GM23338 (cell line): Measurements from ENCODE around the gene HSPG2. TPM values are rescaled to one million over a fixed set of nuclear protein-coding genes. Genes with fewer than 3 reads are reported as not detected.

Source experiments
- ATAC-seq: fragments of 200-7000 bp; cut with Tn5 transposase; 3 replicates; pipeline ENCODE4 v1.9.1; 2020
- DNase-seq: peaks from one replicate; pipeline ENCODE4 v3.0.0-alpha.2; 2015; ENCODE audit warnings: low spot score
- H2AFZ ChIP-seq: fragments of 200-600 bp; sonication (generic); 2 replicates; pipeline ENCODE4 v1.8.0; 2016; ENCODE audit warnings: antibody characterized with exemption, mild to moderate bottlenecking, moderate library complexity
- H3F3A ChIP-seq: fragments of 200-600 bp; sonication (generic); replicated peaks from 2 replicates; pipeline ENCODE4 v1.8.0; 2017; ENCODE audit warnings: antibody characterized with exemption, mixed run types, low read depth
- H3K27ac ChIP-seq: fragments of 200-600 bp; sonication (generic); 2 replicates; pipeline ENCODE4 v1.6.1; 2016; ENCODE audit warnings: low read depth
- H3K27me3 ChIP-seq: fragments of 200-600 bp; sonication (generic); 2 replicates; pipeline ENCODE4 v1.8.0; 2016; ENCODE audit warnings: mild to moderate bottlenecking, mixed run types, moderate library complexity; ENCODE audit not compliant: insufficient read depth
- H3K36me3 ChIP-seq: fragments of 200-600 bp; sonication (generic); 2 replicates; pipeline ENCODE4 v1.8.0; 2016; ENCODE audit warnings: mild to moderate bottlenecking; ENCODE audit not compliant: insufficient read depth
- H3K4me1 ChIP-seq: fragments of 200-600 bp; sonication (generic); 2 replicates; pipeline ENCODE4 v1.8.0; 2016; ENCODE audit warnings: mild to moderate bottlenecking, moderate library complexity; ENCODE audit not compliant: insufficient read depth
- H3K4me2 ChIP-seq: fragments of 200-600 bp; sonication (generic); 2 replicates; pipeline ENCODE4 v1.7.1; 2017; ENCODE audit warnings: mixed run types
- H3K4me3 ChIP-seq: fragments of 200-600 bp; sonication (generic); 2 replicates; pipeline ENCODE4 v1.6.1; 2016; ENCODE audit warnings: mixed run types
- H3K79me2 ChIP-seq: fragments of 200-600 bp; sonication (generic); replicated peaks from 2 replicates; pipeline ENCODE4 v1.8.0; 2017; ENCODE audit warnings: mild to moderate bottlenecking; ENCODE audit not compliant: insufficient read depth
- H3K9me2 ChIP-seq: fragments of 200-600 bp; sonication (generic); 2 replicates; pipeline ENCODE4 v1.8.0; 2017; ENCODE audit not compliant: insufficient read depth
- H4K20me1 ChIP-seq: fragments of 200-600 bp; sonication (generic); replicated peaks from 2 replicates; pipeline ENCODE4 v1.8.0; 2017; ENCODE audit warnings: mild to moderate bottlenecking; ENCODE audit not compliant: insufficient read depth
- H3K27ac Mint-ChIP-seq: 2 replicates; pipeline ENCODE4 v1.8.0; 2020; ENCODE audit warnings: inconsistent platforms, mild to moderate bottlenecking, moderate library complexity, mixed read lengths
- H3K27me3 Mint-ChIP-seq: 3 replicates; pipeline ENCODE4 v1.8.0; 2022; ENCODE audit warnings: low read depth, mild to moderate bottlenecking, moderate library complexity, mixed read lengths, inconsistent platforms; ENCODE audit not compliant: insufficient read depth, poor library complexity
- H3K36me3 Mint-ChIP-seq: 3 replicates; pipeline ENCODE4 v1.8.0; 2021; ENCODE audit warnings: low read depth, mild to moderate bottlenecking, inconsistent platforms, moderate library complexity, mixed read lengths
- H3K4me1 Mint-ChIP-seq: 3 replicates; pipeline ENCODE4 v1.8.0; 2020; ENCODE audit warnings: mild to moderate bottlenecking, inconsistent platforms, mixed read lengths
- H3K4me3 Mint-ChIP-seq: 3 replicates; pipeline ENCODE4 v1.8.0; 2021; ENCODE audit warnings: moderate library complexity, mild to moderate bottlenecking, inconsistent platforms, mixed read lengths
- H3K9me3 Mint-ChIP-seq: 3 replicates; pipeline ENCODE4 v1.8.0; 2020; ENCODE audit warnings: moderate library complexity, mild to moderate bottlenecking, inconsistent platforms, mixed read lengths
- NANOG ChIP-seq: IDR thresholded peaks from 2 replicates; pipeline ENCODE4 v1.6.1; 2016; ENCODE audit warnings: antibody characterized with exemption, borderline replicate concordance
- POLR2AphosphoS5 ChIP-seq: IDR thresholded peaks from 2 replicates; pipeline ENCODE4 v1.6.1; 2016; ENCODE audit warnings: antibody characterized with exemption, low read depth
- STAT1 ChIP-seq: IDR thresholded peaks from one replicate; pipeline ENCODE4 v1.6.1; 2016; ENCODE audit warnings: antibody characterized with exemption; ENCODE audit not compliant: unreplicated experiment
- ZNF331 ChIP-seq: fragments of 250-450 bp; sonication (Bioruptor Pico); IDR thresholded peaks from 2 replicates; pipeline ENCODE4 v1.5.0; 2020; ENCODE audit warnings: low read depth, mild to moderate bottlenecking, moderate library complexity
- polyA plus RNA-seq: library from polyadenylated mRNA; unstranded; fragments of >200 nt; fragmentation: Nextera tagmentation; extraction: Ambion mirVana; gene quantifications from 2 replicates; pipeline ENCODE4 v1.2.1, GENCODE V29; 2016
- total RNA-seq: library from RNA; depleted of rRNA; stranded (reverse); fragments of >200 nt; shearing (Covaris generic); gene quantifications from 2 replicates; pipeline ENCODE4 v1.2.3, GENCODE V29; 2014
- TF ChIP-seq, protein P1 (sequence below): fragments of 250-450 bp; sonication (Bioruptor Pico); IDR thresholded peaks from 2 replicates; pipeline ENCODE4 v1.5.0; 2020; ENCODE audit warnings: mild to moderate bottlenecking, moderate library complexity
- TF ChIP-seq, protein P2 (sequence below): IDR thresholded peaks from one replicate; pipeline ENCODE4 v1.6.1; 2018; ENCODE audit warnings: antibody characterized with exemption; ENCODE audit not compliant: unreplicated experiment

HSPG2 gene
- total and polyA plus RNA-seq, 2 experiments from 2014 or later, result 14.9 to 70.8 TPM

GRCh38 chr1:21887796-21888195 lies 49.3 kb downstream of the HSPG2 start (continued):
- TF ChIP-seq, protein P1, sequence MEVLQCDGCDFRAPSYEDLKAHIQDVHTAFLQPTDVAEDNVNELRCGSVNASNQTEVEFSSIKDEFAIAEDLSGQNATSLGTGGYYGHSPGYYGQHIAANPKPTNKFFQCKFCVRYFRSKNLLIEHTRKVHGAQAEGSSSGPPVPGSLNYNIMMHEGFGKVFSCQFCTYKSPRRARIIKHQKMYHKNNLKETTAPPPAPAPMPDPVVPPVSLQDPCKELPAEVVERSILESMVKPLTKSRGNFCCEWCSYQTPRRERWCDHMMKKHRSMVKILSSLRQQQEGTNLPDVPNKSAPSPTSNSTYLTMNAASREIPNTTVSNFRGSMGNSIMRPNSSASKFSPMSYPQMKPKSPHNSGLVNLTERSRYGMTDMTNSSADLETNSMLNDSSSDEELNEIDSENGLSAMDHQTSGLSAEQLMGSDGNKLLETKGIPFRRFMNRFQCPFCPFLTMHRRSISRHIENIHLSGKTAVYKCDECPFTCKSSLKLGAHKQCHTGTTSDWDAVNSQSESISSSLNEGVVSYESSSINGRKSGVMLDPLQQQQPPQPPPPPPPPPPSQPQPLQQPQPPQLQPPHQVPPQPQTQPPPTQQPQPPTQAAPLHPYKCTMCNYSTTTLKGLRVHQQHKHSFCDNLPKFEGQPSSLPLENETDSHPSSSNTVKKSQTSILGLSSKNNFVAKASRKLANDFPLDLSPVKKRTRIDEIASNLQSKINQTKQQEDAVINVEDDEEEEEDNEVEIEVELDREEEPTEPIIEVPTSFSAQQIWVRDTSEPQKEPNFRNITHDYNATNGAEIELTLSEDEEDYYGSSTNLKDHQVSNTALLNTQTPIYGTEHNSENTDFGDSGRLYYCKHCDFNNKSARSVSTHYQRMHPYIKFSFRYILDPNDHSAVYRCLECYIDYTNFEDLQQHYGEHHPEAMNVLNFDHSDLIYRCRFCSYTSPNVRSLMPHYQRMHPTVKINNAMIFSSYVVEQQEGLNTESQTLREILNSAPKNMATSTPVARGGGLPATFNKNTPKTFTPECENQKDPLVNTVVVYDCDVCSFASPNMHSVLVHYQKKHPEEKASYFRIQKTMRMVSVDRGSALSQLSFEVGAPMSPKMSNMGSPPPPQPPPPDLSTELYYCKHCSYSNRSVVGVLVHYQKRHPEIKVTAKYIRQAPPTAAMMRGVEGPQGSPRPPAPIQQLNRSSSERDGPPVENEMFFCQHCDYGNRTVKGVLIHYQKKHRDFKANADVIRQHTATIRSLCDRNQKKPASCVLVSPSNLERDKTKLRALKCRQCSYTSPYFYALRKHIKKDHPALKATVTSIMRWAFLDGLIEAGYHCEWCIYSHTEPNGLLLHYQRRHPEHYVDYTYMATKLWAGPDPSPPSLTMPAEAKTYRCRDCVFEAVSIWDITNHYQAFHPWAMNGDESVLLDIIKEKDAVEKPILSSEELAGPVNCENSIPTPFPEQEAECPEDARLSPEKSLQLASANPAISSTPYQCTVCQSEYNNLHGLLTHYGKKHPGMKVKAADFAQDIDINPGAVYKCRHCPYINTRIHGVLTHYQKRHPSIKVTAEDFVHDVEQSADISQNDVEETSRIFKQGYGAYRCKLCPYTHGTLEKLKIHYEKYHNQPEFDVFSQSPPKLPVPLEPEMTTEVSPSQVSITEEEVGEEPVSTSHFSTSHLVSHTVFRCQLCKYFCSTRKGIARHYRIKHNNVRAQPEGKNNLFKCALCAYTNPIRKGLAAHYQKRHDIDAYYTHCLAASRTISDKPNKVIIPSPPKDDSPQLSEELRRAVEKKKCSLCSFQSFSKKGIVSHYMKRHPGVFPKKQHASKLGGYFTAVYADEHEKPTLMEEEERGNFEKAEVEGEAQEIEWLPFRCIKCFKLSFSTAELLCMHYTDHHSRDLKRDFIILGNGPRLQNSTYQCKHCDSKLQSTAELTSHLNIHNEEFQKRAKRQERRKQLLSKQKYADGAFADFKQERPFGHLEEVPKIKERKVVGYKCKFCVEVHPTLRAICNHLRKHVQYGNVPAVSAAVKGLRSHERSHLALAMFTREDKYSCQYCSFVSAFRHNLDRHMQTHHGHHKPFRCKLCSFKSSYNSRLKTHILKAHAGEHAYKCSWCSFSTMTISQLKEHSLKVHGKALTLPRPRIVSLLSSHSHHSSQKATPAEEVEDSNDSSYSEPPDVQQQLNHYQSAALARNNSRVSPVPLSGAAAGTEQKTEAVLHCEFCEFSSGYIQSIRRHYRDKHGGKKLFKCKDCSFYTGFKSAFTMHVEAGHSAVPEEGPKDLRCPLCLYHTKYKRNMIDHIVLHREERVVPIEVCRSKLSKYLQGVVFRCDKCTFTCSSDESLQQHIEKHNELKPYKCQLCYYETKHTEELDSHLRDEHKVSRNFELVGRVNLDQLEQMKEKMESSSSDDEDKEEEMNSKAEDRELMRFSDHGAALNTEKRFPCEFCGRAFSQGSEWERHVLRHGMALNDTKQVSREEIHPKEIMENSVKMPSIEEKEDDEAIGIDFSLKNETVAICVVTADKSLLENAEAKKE (CRISPR knock-in tag), result no peak
- TF ChIP-seq ZNF331 (CRISPR knock-in tag), result no peak

- peaks cover 17% of the 10 kb centered on the region for H3K27me3 Mint-ChIP-seq
- peaks cover 28% of the 10 kb centered on the region; the same call in 2 of the 3 replicates for H3K36me3 Mint-ChIP-seq
- H3K9me3 Mint-ChIP-seq, result no peaks in the 10 kb centered on the region; the same call in 2 of the 3 replicates
- Histone ChIP-seq H3K9me2 (no peaks in the 10 kb centered on the region), H3K79me2 (no peaks in the 10 kb centered on the region), H4K20me1 (no peaks in the 10 kb centered on the region; the same call in 1 of the 2 replicates), H3K4me3 (no peak overlapping the region), H2AFZ (no peak overlapping the region), H3K27me3 (no peaks in the 10 kb centered on the region), H3K36me3 (no peaks in the 10 kb centered on the region; the same call in 1 of the 2 replicates), H3K27ac (no peak overlapping the region), H3F3A (no peaks in the 10 kb centered on the region), H3K4me2 (no peak overlapping the region), H3K4me1 (no peaks in the 10 kb centered on the region)
- no peaks in the 10 kb centered on the region; the same call in 2 of the 3 replicates for H3K4me1 Mint-ChIP-seq
- no peak overlapping the region for H3K27ac Mint-ChIP-seq
- no peak overlapping the region for H3K4me3 Mint-ChIP-seq
- DNase-seq (no peak), ATAC-seq (no peak)
- TF ChIP-seq, protein P2, sequence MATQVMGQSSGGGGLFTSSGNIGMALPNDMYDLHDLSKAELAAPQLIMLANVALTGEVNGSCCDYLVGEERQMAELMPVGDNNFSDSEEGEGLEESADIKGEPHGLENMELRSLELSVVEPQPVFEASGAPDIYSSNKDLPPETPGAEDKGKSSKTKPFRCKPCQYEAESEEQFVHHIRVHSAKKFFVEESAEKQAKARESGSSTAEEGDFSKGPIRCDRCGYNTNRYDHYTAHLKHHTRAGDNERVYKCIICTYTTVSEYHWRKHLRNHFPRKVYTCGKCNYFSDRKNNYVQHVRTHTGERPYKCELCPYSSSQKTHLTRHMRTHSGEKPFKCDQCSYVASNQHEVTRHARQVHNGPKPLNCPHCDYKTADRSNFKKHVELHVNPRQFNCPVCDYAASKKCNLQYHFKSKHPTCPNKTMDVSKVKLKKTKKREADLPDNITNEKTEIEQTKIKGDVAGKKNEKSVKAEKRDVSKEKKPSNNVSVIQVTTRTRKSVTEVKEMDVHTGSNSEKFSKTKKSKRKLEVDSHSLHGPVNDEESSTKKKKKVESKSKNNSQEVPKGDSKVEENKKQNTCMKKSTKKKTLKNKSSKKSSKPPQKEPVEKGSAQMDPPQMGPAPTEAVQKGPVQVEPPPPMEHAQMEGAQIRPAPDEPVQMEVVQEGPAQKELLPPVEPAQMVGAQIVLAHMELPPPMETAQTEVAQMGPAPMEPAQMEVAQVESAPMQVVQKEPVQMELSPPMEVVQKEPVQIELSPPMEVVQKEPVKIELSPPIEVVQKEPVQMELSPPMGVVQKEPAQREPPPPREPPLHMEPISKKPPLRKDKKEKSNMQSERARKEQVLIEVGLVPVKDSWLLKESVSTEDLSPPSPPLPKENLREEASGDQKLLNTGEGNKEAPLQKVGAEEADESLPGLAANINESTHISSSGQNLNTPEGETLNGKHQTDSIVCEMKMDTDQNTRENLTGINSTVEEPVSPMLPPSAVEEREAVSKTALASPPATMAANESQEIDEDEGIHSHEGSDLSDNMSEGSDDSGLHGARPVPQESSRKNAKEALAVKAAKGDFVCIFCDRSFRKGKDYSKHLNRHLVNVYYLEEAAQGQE, result no peak
- TF ChIP-seq POLR2AphosphoS5, result no peak
- no peak for TF ChIP-seq NANOG
- TF ChIP-seq STAT1, result no peak
These were observed 49.8 kb downstream of the HSPG2 start for GRCh38 chr1:21887216-21887736.
